ENCODE results near the gene ORM1.
"Not testable (repeated sequence)": the region's sequence is repeated elsewhere in the genome, so short reads cannot be mapped to it uniquely, and the experiment has no call there.

ORM1 gene

DNA sequence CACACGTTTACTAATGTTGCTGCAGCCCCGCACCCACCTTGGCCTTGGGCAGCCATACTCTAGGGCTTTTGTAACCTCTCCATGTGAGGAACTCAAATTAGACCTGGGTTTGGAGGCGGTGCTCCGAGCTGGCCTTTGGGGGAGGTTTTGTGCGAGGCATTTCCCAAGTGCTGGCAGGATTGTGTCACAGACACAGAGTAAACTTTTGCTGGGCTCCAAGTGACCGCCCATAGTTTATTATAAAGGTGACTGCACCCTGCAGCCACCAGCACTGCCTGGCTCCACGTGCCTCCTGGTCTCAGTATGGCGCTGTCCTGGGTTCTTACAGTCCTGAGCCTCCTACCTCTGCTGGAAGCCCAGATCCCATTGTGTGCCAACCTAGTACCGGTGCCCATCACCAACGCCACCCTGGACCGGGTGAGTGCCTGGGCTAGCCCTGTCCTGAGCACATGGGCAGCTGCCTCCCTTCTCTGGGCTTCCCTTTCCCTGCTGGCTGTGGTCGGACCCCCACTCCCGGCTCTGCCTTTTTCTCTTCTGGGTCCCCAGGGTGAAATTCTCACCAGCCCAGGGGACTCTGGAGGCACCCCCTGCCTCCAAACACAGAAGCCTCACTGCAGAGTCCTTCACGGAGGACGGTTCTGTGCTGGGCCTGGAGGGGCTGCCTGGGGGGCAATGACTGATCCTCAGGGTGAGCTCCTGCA, at the start of gene ORM1:
Gene ORM1, plus strand, starts transcription at position 268 of the 701 bp plus-strand sequence. Its CDS starts 36 bp downstream, at position 304.
- not testable (repeated sequence) for H3F3A ChIP-seq (ENCODE audit: low read depth); H3K79me2 ChIP-seq (ENCODE audit: insufficient read depth, low read length); H3K9me2 ChIP-seq (replicated peaks; ENCODE audit: low read depth, low read length); H3K9me3 ChIP-seq (ENCODE audit: insufficient read depth, low read depth, low read length); H3K9ac ChIP-seq (ENCODE audit: low read depth, low read length, poor library complexity, severe bottlenecking); H3K4me3 ChIP-seq (ENCODE audit: low read length, poor library complexity, severe bottlenecking); H2AFZ ChIP-seq (ENCODE audit: low read length); H4K20me1 ChIP-seq (ENCODE audit: insufficient read depth, low read length, poor library complexity, severe bottlenecking); H3K36me3 ChIP-seq (ENCODE audit: insufficient read depth, low read length); H3K4me2 ChIP-seq (ENCODE audit: low read depth, low read length, poor library complexity, severe bottlenecking); H3K4me1 ChIP-seq (ENCODE audit: insufficient read depth, low read length, poor library complexity, severe bottlenecking); H3K27me3 ChIP-seq (ENCODE audit: insufficient read depth, low read length, poor library complexity, severe bottlenecking)

DNA sequence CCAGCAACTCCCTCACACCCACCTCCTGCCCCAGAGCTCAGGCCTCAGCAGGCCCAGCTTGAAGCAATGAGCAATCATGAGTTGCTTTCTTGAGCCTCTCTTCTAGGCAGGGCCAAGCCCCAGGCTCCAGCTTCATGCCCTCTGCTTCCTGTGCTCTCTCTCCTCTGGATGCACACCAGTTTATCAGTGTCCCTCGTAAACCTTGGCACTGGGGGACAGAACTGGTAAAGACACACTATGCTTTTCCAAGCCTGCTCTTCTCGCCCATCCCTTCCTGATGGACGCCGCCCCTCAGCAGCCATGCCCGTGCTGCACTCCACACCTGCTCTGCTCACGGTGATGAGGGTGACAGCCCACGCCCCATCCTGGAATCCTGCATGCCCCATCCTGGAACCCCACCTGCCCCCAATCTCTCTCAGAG, 49.4 kb upstream of the ORM1 start:
- H3K4me3 ChIP-seq (ENCODE audit: low read length, poor library complexity, severe bottlenecking) = no peak overlapping the region
- H2AFZ ChIP-seq (ENCODE audit: low read length) = no peak overlapping the region
- TF ChIP-seq, protein P1, sequence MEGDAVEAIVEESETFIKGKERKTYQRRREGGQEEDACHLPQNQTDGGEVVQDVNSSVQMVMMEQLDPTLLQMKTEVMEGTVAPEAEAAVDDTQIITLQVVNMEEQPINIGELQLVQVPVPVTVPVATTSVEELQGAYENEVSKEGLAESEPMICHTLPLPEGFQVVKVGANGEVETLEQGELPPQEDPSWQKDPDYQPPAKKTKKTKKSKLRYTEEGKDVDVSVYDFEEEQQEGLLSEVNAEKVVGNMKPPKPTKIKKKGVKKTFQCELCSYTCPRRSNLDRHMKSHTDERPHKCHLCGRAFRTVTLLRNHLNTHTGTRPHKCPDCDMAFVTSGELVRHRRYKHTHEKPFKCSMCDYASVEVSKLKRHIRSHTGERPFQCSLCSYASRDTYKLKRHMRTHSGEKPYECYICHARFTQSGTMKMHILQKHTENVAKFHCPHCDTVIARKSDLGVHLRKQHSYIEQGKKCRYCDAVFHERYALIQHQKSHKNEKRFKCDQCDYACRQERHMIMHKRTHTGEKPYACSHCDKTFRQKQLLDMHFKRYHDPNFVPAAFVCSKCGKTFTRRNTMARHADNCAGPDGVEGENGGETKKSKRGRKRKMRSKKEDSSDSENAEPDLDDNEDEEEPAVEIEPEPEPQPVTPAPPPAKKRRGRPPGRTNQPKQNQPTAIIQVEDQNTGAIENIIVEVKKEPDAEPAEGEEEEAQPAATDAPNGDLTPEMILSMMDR (conservative IDR thresholded peaks at IDR 0.05; ENCODE audit: low read length) = no peak
- no peak for TF ChIP-seq EZH2phosphoT487 (IDR thresholded peaks at IDR 0.05; ENCODE audit: borderline replicate concordance)
- H3K4me2 ChIP-seq (ENCODE audit: low read depth, low read length, poor library complexity, severe bottlenecking) = no peak overlapping the region
- no peaks in the 10 kb centered on the region for H3K79me2 ChIP-seq (ENCODE audit: insufficient read depth, low read length)
- H3K27me3 ChIP-seq (ENCODE audit: insufficient read depth, low read length, poor library complexity, severe bottlenecking) = no peaks in the 10 kb centered on the region
- H3K9ac ChIP-seq (ENCODE audit: low read depth, low read length, poor library complexity, severe bottlenecking) = no peak overlapping the region
- H3K36me3 ChIP-seq (ENCODE audit: insufficient read depth, low read length) = no peaks in the 10 kb centered on the region
- H3K4me1 ChIP-seq (ENCODE audit: insufficient read depth, low read length, poor library complexity, severe bottlenecking) = no peaks in the 10 kb centered on the region
- no peaks in the 10 kb centered on the region for H3K9me3 ChIP-seq (ENCODE audit: insufficient read depth, low read depth, low read length)
- H4K20me1 ChIP-seq (ENCODE audit: insufficient read depth, low read length, poor library complexity, severe bottlenecking) = no peaks in the 10 kb centered on the region
- H3F3A ChIP-seq (ENCODE audit: low read depth) = no peaks in the 10 kb centered on the region
- no peaks in the 10 kb centered on the region for H3K9me2 ChIP-seq (replicated peaks; ENCODE audit: low read depth, low read length)

DNA sequence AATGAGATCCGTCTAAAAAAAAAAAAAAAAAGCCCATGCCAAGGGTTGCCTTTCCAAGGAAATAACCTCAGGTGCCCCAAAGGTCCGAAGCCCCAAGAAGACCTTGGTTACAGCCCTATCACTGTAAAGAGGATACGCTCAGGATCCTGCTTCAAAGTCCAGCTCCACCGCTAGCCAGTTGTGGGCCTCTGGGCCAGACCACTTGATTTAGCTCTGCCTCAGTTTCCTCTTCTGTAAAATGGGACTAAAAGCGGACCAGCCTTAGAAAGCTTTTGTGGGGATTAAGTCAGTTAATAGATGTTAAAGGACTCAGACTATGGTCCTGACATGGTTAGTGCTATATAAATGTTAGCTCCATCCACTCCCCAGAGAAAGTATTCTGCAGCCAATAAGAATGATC, 48.7 kb upstream of the ORM1 start:
- no peaks in the 10 kb centered on the region for H3K36me3 ChIP-seq (ENCODE audit: insufficient read depth, low read length)
- no peak overlapping the region for H3K9ac ChIP-seq (ENCODE audit: low read depth, low read length, poor library complexity, severe bottlenecking)
- H3K9me2 ChIP-seq (replicated peaks; ENCODE audit: low read depth, low read length) = no peaks in the 10 kb centered on the region
- no peak overlapping the region for H3K4me2 ChIP-seq (ENCODE audit: low read depth, low read length, poor library complexity, severe bottlenecking)
- no peaks in the 10 kb centered on the region for H3K9me3 ChIP-seq (ENCODE audit: insufficient read depth, low read depth, low read length)
- H3K27me3 ChIP-seq (ENCODE audit: insufficient read depth, low read length, poor library complexity, severe bottlenecking) = no peaks in the 10 kb centered on the region
- H3K79me2 ChIP-seq (ENCODE audit: insufficient read depth, low read length) = no peaks in the 10 kb centered on the region
- no peaks in the 10 kb centered on the region for H3K4me1 ChIP-seq (ENCODE audit: insufficient read depth, low read length, poor library complexity, severe bottlenecking)
- H3K4me3 ChIP-seq (ENCODE audit: low read length, poor library complexity, severe bottlenecking) = no peak overlapping the region
- no peak for TF ChIP-seq EZH2phosphoT487 (IDR thresholded peaks at IDR 0.05; ENCODE audit: borderline replicate concordance)
- TF ChIP-seq, protein P1 (conservative IDR thresholded peaks at IDR 0.05; ENCODE audit: low read length) = no peak
- H2AFZ ChIP-seq (ENCODE audit: low read length) = no peak overlapping the region
- no peaks in the 10 kb centered on the region for H3F3A ChIP-seq (ENCODE audit: low read depth)
- H4K20me1 ChIP-seq (ENCODE audit: insufficient read depth, low read length, poor library complexity, severe bottlenecking) = no peaks in the 10 kb centered on the region
